ENCODE measurements around the gene NID2. TPM values are rescaled to one million over a fixed set of nuclear protein-coding genes. Genes with fewer than 3 reads are reported as not detected.

Gene NID2
- total and polyA plus RNA-seq, 2 of the 4 experiments (the other 2 are of a cell fraction), result 101 to 303 TPM

- peak overlapping the region; percentile 76; the same call in 1 of the 2 replicates for H3K27ac ChIP-seq (ENCODE audit: insufficient read depth, low read length)
- no peak overlapping the region for H3K4me2 ChIP-seq (ENCODE audit: low read depth, low read length)
- peak overlapping the region; percentile 18; the same call in 1 of the 2 replicates for H4K91ac ChIP-seq (ENCODE audit: insufficient read depth, low read depth, low read length)
- H3K9me3 ChIP-seq (ENCODE audit: control insufficient read depth, insufficient read depth, low read length), result no peaks in the 10 kb centered on the region
- peak overlapping the region; percentile 63 for H2BK120ac ChIP-seq (ENCODE audit: low read depth, low read length)
- ATAC-seq (ENCODE audit: low read depth) (no peak), DNase-seq (no peak)
- H2BK5ac ChIP-seq (ENCODE audit: low read depth, low read length, poor library complexity, severe bottlenecking), result peak overlapping the region; percentile 56
- 100% methylated on average over 3 of the region's 10 CpGs; no CpG with 5 or more reads in 1 of the 2 experiments for WGBS, 2 experiments (ENCODE audit: extremely low coverage in 2 of 2, insufficient read length in 1 of 2)
- POLR2A ChIA-PET (ENCODE audit: unreplicated experiment), result no interaction called here
- H3K56ac ChIP-seq (ENCODE audit: extremely low read depth, insufficient read depth, low read length), result no peak overlapping the region
- H4K8ac ChIP-seq (ENCODE audit: low read depth in 2 of 2, low read length in 2 of 2), result peak overlapping the region in 1 of 2 experiments; percentile 29; a peak in 2 of 4 replicates
- H3K27me3 ChIP-seq (ENCODE audit: control insufficient read depth, insufficient read depth, low read length), result no peaks in the 10 kb centered on the region
- BruUV-seq (replicated peaks), result no TSS peak
- H3K9ac ChIP-seq (ENCODE audit: low read depth, low read length), result no peak overlapping the region
- H3K23ac ChIP-seq (ENCODE audit: low read depth, low read length), result no peak overlapping the region
- intact Hi-C loops (cut with micrococcal nuclease) (no loop called here), in situ Hi-C loops (cut with MboI; ENCODE audit: low sequenced_read_pairs) (no loop called here), dilution Hi-C loops (cut with HindIII; ENCODE audit: low sequenced_read_pairs, unreplicated experiment) (no loop called here)
- H3K4me1 ChIP-seq (ENCODE audit: control insufficient read depth, insufficient read depth, low read length), result peaks cover 37% of the 10 kb centered on the region
- peaks cover 50% of the 10 kb centered on the region for H3K36me3 ChIP-seq (ENCODE audit: control insufficient read depth, insufficient read depth, low read length)
- no peak overlapping the region for H2AFZ ChIP-seq (replicated peaks; ENCODE audit: low read length, poor library complexity)
- H3K79me1 ChIP-seq (ENCODE audit: low read depth in 1 of 2, low read length in 2 of 2), result peaks cover 31 to 63% of the 10 kb centered on the region in 2 experiments
- CTCF ChIA-PET, result interaction anchor here (0.6 kb wide), 1 partner anchor 102 kb away, joined by 3 read pairs; no protein-coding TSS in a partner anchor
- H3K9me1 ChIP-seq (ENCODE audit: insufficient read depth, low read length), result peaks cover 44% of the 10 kb centered on the region
- TF ChIP-seq POLR2A (IDR thresholded peaks at IDR 0.05; ENCODE audit: low read depth, low read length), result no peak
- H2AK9ac ChIP-seq (replicated peaks; ENCODE audit: low read depth, low read length, poor library complexity), result peak overlapping the region; percentile 6
- H4K20me1 ChIP-seq (ENCODE audit: insufficient read depth, low read length), result peaks cover 6% of the 10 kb centered on the region; the same call in 1 of the 2 replicates
- H2BK20ac ChIP-seq (ENCODE audit: low read depth, low read length), result peak overlapping the region; percentile 26; the same call in 1 of the 2 replicates
- no peak overlapping the region; the same call in 1 of the 2 replicates for H3K18ac ChIP-seq (ENCODE audit: low read depth, low read length)
- H2AK5ac ChIP-seq (ENCODE audit: low read depth, low read length), result peak overlapping the region; percentile 59
- H2BK15ac ChIP-seq (ENCODE audit: low read depth, low read length), result peak overlapping the region; percentile 30; the same call in 1 of the 3 replicates
- H3K14ac ChIP-seq (replicated peaks; ENCODE audit: low read depth, low read length), result peak overlapping the region; percentile 46; the same call in 1 of the 2 replicates
- H3K4me3 ChIP-seq (ENCODE audit: insufficient read depth, low read depth, low read length), result no peak overlapping the region
- H4K5ac ChIP-seq (ENCODE audit: low read depth, low read length), result peak overlapping the region; percentile 22; the same call in 1 of the 2 replicates
- peak overlapping the region; percentile 45; the same call in 1 of the 2 replicates for H3K4ac ChIP-seq (ENCODE audit: low read depth, low read length)
These were observed 42.0 kb downstream of the NID2 start for GRCh38 chr14:52026901-52027300.
